PC-3 (cell line): ENCODE data around the gene LBR. TPM values are rescaled to one million over a fixed set of nuclear protein-coding genes. Genes with fewer than 3 reads are reported as not detected.

ENCODE experiments used
- ATAC-seq: fragments of 200-7000 bp; cut with Tn5 transposase; 2 replicates; pipeline ENCODE4 v1.9.1; 2020; ENCODE audit warnings: mild to moderate bottlenecking, moderate library complexity
- BruUV-seq: library from RNA; stranded (reverse); fragments of 400-500 nt; replicated peaks from 2 replicates; lab custom pipeline; 2021; lab: Mats Ljungman, UMichigan
- CTCF ChIA-PET: fragments of 300-600 bp; sonication (Branson Sonifier 250); formaldehyde crosslinking; loops from one replicate; lab custom pipeline; 2022; ENCODE audit warnings: antibody characterized with exemption; lab: Charles Lee
- POLR2A ChIA-PET: fragments of 300-600 bp; sonication (Branson Sonifier 250); formaldehyde crosslinking; loops from one replicate; lab custom pipeline; 2022; ENCODE audit warnings: antibody characterized with exemption; ENCODE audit not compliant: unreplicated experiment; lab: Charles Lee
- DNase-seq: peaks from one replicate; pipeline ENCODE4 v3.0.0-alpha.2; 2015
- H2AFZ ChIP-seq: fragments of 300-600 bp; sonication (generic); 2 replicates; pipeline ENCODE4 v1.6.0; 2016; ENCODE audit warnings: antibody characterized with exemption, low read length
- H3F3A ChIP-seq: fragments of 300-600 bp; sonication (generic); one replicate; pipeline ENCODE4 v1.6.0; 2017; ENCODE audit warnings: antibody characterized with exemption, low read length, control low read depth, mild to moderate bottlenecking; ENCODE audit not compliant: unreplicated experiment
- H3K27ac ChIP-seq: fragments of 300-600 bp; sonication (generic); 2 replicates; pipeline ENCODE4 v1.5.1; 2016; ENCODE audit warnings: mild to moderate bottlenecking, low read length
- H3K27me3 ChIP-seq: fragments of 300-600 bp; sonication (generic); 2 replicates; pipeline ENCODE4 v1.6.1; 2016; ENCODE audit warnings: low read length, mixed read lengths
- H3K36me3 ChIP-seq: fragments of 300-600 bp; sonication (generic); 2 replicates; pipeline ENCODE4 v1.6.1; 2016; ENCODE audit warnings: low read depth, mixed run types, low read length, mixed read lengths
- H3K4me1 ChIP-seq: fragments of 300-600 bp; sonication (generic); 2 replicates; pipeline ENCODE4 v1.5.1; 2016; ENCODE audit warnings: low read length; ENCODE audit not compliant: insufficient read depth
- H3K4me2 ChIP-seq: fragments of 300-600 bp; sonication (generic); 2 replicates; pipeline ENCODE4 v1.6.0; 2016; ENCODE audit warnings: low read length
- H3K4me3 ChIP-seq: fragments of 300-600 bp; sonication (generic); 2 replicates; pipeline ENCODE4 v1.5.1; 2016; ENCODE audit warnings: mild to moderate bottlenecking, low read length, mixed read lengths
- H3K79me2 ChIP-seq: fragments of 300-600 bp; sonication (generic); 2 replicates; pipeline ENCODE4 v1.6.1; 2017; ENCODE audit warnings: low read length, mixed read lengths
- H3K9ac ChIP-seq: fragments of 300-600 bp; sonication (generic); 2 replicates; pipeline ENCODE4 v1.6.0; 2016; ENCODE audit warnings: mild to moderate bottlenecking, low read length
- H3K9me2 ChIP-seq: fragments of 300-600 bp; sonication (generic); replicated peaks from 2 replicates; pipeline ENCODE4 v1.6.1; 2016; ENCODE audit warnings: mixed run types, low read length, mixed read lengths
- H3K9me3 ChIP-seq: fragments of 300-600 bp; sonication (generic); 2 replicates; pipeline ENCODE4 v1.6.1; 2016; ENCODE audit warnings: low read length, mixed read lengths
- H4K20me1 ChIP-seq: fragments of 300-600 bp; sonication (generic); 2 replicates; pipeline ENCODE4 v1.6.1; 2016; ENCODE audit warnings: low read length, mixed read lengths
- EZH2 ChIP-seq: fragments of 300-600 bp; sonication (generic); IDR thresholded peaks from one replicate; pipeline ENCODE4 v1.6.1; 2017; ENCODE audit warnings: antibody characterized with exemption, mild to moderate bottlenecking, low read length; ENCODE audit not compliant: unreplicated experiment
- EZH2phosphoT487 ChIP-seq: fragments of 300-600 bp; sonication (generic); IDR thresholded peaks from 2 replicates; pipeline ENCODE4 v1.6.1; 2018; ENCODE audit warnings: mild to moderate bottlenecking, antibody characterized with exemption, low read length, borderline replicate concordance
- intact Hi-C: fragments of 100-400 bp; cut with micrococcal nuclease; formaldehyde crosslinking; loops from 2 replicates; pipeline ENCODE4 v1.9.0; 2023
- total RNA-seq: library from RNA; depleted of rRNA; stranded (reverse); fragments of >200 nt; gene quantifications from 2 replicates; pipeline ENCODE4 v1.2.3, GENCODE V29; 2014
- TF ChIP-seq, protein P1 (sequence below): fragments of 300-600 bp; sonication (generic); conservative IDR thresholded peaks from 2 replicates; pipeline ENCODE4 v1.5.1; 2017; ENCODE audit warnings: antibody characterized with exemption, low read depth, mild to moderate bottlenecking, low read length

The LBR gene
- total RNA-seq, 1 experiment from 2014 or later = 35.1 TPM

DNA sequence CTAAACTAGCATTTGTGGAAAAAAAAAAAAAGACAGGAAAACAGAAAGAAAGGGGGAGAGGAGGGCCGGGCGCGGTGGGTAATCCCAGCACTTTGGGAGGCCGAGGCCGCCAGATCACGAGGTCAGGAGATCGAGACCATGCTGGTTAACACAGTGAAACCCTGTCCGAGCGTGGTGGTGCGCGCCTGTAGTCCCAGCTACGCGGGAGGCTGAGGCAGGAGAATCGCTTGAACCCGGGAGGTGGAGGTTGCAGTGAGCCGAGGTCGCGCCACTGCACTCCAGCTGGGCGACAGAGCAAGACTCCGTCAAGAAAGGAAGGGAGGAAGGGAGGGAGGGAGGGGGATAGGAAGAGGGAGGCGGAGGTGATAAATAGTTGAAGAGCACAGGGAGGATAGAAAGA is 54.7 kb downstream of the LBR start:
- Histone ChIP-seq H3K27ac (no peak overlapping the region), H3K9me3 (no peaks in the 10 kb centered on the region), H3K4me1 (no peaks in the 10 kb centered on the region), H3K9me2 (no peaks in the 10 kb centered on the region), H2AFZ (no peak overlapping the region), H3K27me3 (no peaks in the 10 kb centered on the region), H3F3A (no peaks in the 10 kb centered on the region), H3K4me3 (no peak overlapping the region), H3K9ac (no peak overlapping the region), H3K4me2 (no peak overlapping the region), H4K20me1 (no peaks in the 10 kb centered on the region), H3K36me3 (no peaks in the 10 kb centered on the region), H3K79me2 (no peaks in the 10 kb centered on the region)
- POLR2A ChIA-PET = interaction anchor here (0.5 kb wide), 1 partner anchor 899 kb away, joined by 13 read pairs; no protein-coding TSS in a partner anchor
- ATAC-seq (no peak), DNase-seq (no peak)
- BruUV-seq = no TSS peak
- TF ChIP-seq EZH2phosphoT487 (no peak), EZH2 (no peak)
- TF ChIP-seq, protein P1, sequence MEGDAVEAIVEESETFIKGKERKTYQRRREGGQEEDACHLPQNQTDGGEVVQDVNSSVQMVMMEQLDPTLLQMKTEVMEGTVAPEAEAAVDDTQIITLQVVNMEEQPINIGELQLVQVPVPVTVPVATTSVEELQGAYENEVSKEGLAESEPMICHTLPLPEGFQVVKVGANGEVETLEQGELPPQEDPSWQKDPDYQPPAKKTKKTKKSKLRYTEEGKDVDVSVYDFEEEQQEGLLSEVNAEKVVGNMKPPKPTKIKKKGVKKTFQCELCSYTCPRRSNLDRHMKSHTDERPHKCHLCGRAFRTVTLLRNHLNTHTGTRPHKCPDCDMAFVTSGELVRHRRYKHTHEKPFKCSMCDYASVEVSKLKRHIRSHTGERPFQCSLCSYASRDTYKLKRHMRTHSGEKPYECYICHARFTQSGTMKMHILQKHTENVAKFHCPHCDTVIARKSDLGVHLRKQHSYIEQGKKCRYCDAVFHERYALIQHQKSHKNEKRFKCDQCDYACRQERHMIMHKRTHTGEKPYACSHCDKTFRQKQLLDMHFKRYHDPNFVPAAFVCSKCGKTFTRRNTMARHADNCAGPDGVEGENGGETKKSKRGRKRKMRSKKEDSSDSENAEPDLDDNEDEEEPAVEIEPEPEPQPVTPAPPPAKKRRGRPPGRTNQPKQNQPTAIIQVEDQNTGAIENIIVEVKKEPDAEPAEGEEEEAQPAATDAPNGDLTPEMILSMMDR = no peak
- intact Hi-C loops = no loop called here
- CTCF ChIA-PET = no interaction called here

DNA sequence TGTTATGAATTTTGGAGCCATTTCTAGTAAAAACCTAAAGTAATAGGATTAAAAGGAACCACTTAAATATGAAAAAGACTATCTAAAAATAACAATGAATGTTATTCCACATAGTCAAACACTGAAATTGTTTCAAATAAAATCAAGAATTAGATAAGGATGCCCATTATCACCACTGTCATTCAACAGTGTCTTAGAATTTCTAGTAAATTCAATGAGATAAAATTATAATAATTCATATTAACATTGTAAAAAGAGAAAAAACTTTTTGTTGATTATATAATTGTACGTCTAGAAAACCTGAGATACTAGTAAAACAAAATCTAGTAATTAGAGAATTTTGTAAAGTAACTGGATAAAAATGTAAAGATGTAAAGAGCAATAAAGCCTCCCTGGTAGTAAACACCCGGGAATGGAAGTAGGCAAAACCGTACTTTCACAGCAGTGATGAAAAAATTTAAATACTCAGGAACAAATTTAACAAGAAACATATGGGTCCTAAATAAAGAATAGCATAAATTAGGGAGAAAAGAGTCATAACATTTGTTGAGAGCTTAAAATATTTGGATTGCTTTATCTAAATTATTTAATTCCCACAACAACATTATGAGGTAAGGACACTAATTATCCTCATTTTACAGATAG is 56.4 kb downstream of the LBR start:
- Histone ChIP-seq H3K9ac (no peak overlapping the region), H3K4me3 (no peak overlapping the region), H3K27ac (no peak overlapping the region), H3F3A (no peaks in the 10 kb centered on the region), H3K9me2 (no peaks in the 10 kb centered on the region), H2AFZ (no peak overlapping the region), H3K4me2 (no peak overlapping the region), H4K20me1 (no peaks in the 10 kb centered on the region), H3K27me3 (no peaks in the 10 kb centered on the region), H3K79me2 (no peaks in the 10 kb centered on the region), H3K9me3 (no peaks in the 10 kb centered on the region), H3K36me3 (no peaks in the 10 kb centered on the region), H3K4me1 (no peaks in the 10 kb centered on the region)
- DNase-seq (no peak), ATAC-seq (no peak)
- no TSS peak for BruUV-seq
- intact Hi-C loops = no loop called here
- ChIA-PET POLR2A (no interaction called here), CTCF (no interaction called here)
- TF ChIP-seq EZH2 = no peak
- TF ChIP-seq EZH2phosphoT487 = no peak
- TF ChIP-seq, protein P1 = no peak

GRCh38 chr1:225368036-225368552 is 59.7 kb downstream of the LBR start:
- no peak for ATAC-seq
- Histone ChIP-seq H2AFZ (no peak overlapping the region), H3K4me2 (no peak overlapping the region), H3K27me3 (no peaks in the 10 kb centered on the region), H3K9ac (no peak overlapping the region), H3K4me1 (no peaks in the 10 kb centered on the region), H3K79me2 (no peaks in the 10 kb centered on the region), H3F3A (no peaks in the 10 kb centered on the region), H4K20me1 (no peaks in the 10 kb centered on the region), H3K9me3 (no peaks in the 10 kb centered on the region), H3K4me3 (no peak overlapping the region), H3K27ac (no peak overlapping the region), H3K9me2 (no peaks in the 10 kb centered on the region), H3K36me3 (no peaks in the 10 kb centered on the region)
- intact Hi-C loops = no loop called here
- TF ChIP-seq EZH2 = no peak
- TF ChIP-seq, protein P1 = no peak
- TF ChIP-seq EZH2phosphoT487 = no peak
- CTCF ChIA-PET = no interaction called here
- POLR2A ChIA-PET = no interaction called here
- no TSS peak for BruUV-seq
- no peak for DNase-seq
